Fibroblast of lung (primary cell): Measurements from ENCODE around the gene MAT2A. TPM values are rescaled to one million over a fixed set of nuclear protein-coding genes. Genes with fewer than 3 reads are reported as not detected.

ENCODE experiments used
- DNase-seq, 2 donors: peaks; one replicate each; pipeline versions ENCODE4 v3.0.0 to v3.0.0-alpha.2; 2010; ENCODE audit warnings: low read depth in 2 of 2
- H2AFZ ChIP-seq: 2 replicates; pipeline ENCODE4 v1.5.1; 2012; ENCODE audit warnings: low read length, control low read depth, inconsistent platforms
- H3K27ac ChIP-seq: 2 replicates; pipeline ENCODE4 v1.5.1; 2011; ENCODE audit warnings: low read length, control low read depth; ENCODE audit not compliant: insufficient read depth
- H3K27me3 ChIP-seq: 2 replicates; pipeline ENCODE4 v1.5.1; 2011; ENCODE audit warnings: mild to moderate bottlenecking, low read length; ENCODE audit not compliant: control insufficient read depth, insufficient read depth
- H3K36me3 ChIP-seq: 2 replicates; pipeline ENCODE4 v1.5.1; 2011; ENCODE audit warnings: low read length; ENCODE audit not compliant: control insufficient read depth, insufficient read depth
- H3K4me1 ChIP-seq: 2 replicates; pipeline ENCODE4 v1.5.1; 2011; ENCODE audit warnings: low read length; ENCODE audit not compliant: control insufficient read depth, insufficient read depth; ENCODE audit errors: extremely low read depth
- H3K4me2 ChIP-seq: 2 replicates; pipeline ENCODE4 v1.5.1; 2011; ENCODE audit warnings: low read length, control low read depth; ENCODE audit not compliant: insufficient read depth; ENCODE audit errors: extremely low read depth
- H3K4me3 ChIP-seq, 4 experiments: fragments of 200-600 bp in 1 of 4; sonication (generic) in 1 of 4; replicated peaks in 1 of 4; 2 replicates each; pipeline ENCODE4 v1.5.1; 2011 to 2016; ENCODE audit warnings: low read length in 4 of 4, low read depth in 3 of 4, mild to moderate bottlenecking in 3 of 4, control low read depth in 2 of 4, inconsistent platforms in 1 of 4, mixed read lengths in 1 of 4; ENCODE audit not compliant: insufficient read depth in 1 of 4; ENCODE audit errors: control extremely low read depth in 1 of 4
- H3K79me2 ChIP-seq: 2 replicates; pipeline ENCODE4 v1.5.1; 2012; ENCODE audit warnings: mild to moderate bottlenecking, low read length, inconsistent platforms; ENCODE audit not compliant: control insufficient read depth, insufficient read depth
- H3K9ac ChIP-seq: 2 replicates; pipeline ENCODE4 v1.5.1; 2011; ENCODE audit warnings: mild to moderate bottlenecking, low read length, control low read depth; ENCODE audit not compliant: insufficient read depth
- H3K9me3 ChIP-seq: 2 replicates; pipeline ENCODE4 v1.5.1; 2012; ENCODE audit warnings: low read depth, low read length; ENCODE audit not compliant: control insufficient read depth, insufficient read depth
- H4K20me1 ChIP-seq: 2 replicates; pipeline ENCODE4 v1.5.1; 2011; ENCODE audit warnings: low read length; ENCODE audit not compliant: control insufficient read depth, insufficient read depth; ENCODE audit errors: extremely low read depth
- CTCF ChIP-seq, 2 donors: IDR thresholded peaks in 1 of 2; conservative IDR thresholded peaks in 1 of 2; 1 replicate in 1 of 2; 2 replicates in 1 of 2; pipeline ENCODE4 v1.5.1; 2011 to 2012; ENCODE audit warnings: low read length in 2 of 2, control low read depth in 1 of 2, inconsistent platforms in 1 of 2, low read depth in 1 of 2, mild to moderate bottlenecking in 1 of 2
- EZH2 ChIP-seq: IDR thresholded peaks from 2 replicates; pipeline ENCODE4 v1.5.1; 2012; ENCODE audit warnings: low read length, control low read depth, mild to moderate bottlenecking; ENCODE audit errors: missing control alignments
- polyA plus RNA-seq, 2 donors: library from polyadenylated mRNA; depleted of rRNA in 1 of 2; stranded (reverse) in 1 of 2; unstranded in 1 of 2; fragments of >200 nt; gene quantifications; 2 replicates each; pipeline ENCODE4 v1.2.1, GENCODE V29; 2011 to 2012; ENCODE audit warnings: missing spikeins in 1 of 2
- total RNA-seq: library from RNA; depleted of rRNA; stranded (reverse); fragments of >200 nt; gene quantifications from 2 replicates; pipeline ENCODE4 v1.2.1, GENCODE V29; 2014

The MAT2A gene
- total and polyA plus RNA-seq, 2 donors (not counting 1 experiment from before 2014, with no cell fraction given): 270 to 334 TPM

GRCh38 chr2:85575739-85576138, 36.8 kb downstream of the MAT2A start:
- H3K36me3 ChIP-seq: no peaks in the 10 kb centered on the region
- no peak overlapping the region for H3K4me2 ChIP-seq
- H3K4me3 ChIP-seq: no peak overlapping the region
- peaks cover 20% of the 10 kb centered on the region for H3K4me1 ChIP-seq
- no peak for DNase-seq
- no peaks in the 10 kb centered on the region for H3K9me3 ChIP-seq
- no peaks in the 10 kb centered on the region for H3K27me3 ChIP-seq
- no peak for TF ChIP-seq EZH2
- no peak for TF ChIP-seq CTCF (conservative IDR thresholded peaks at IDR 0.05 in 1 of 2, IDR thresholded peaks at IDR 0.05 in 1 of 2; ENCODE audit: low read depth in 1 of 2, low read length in 2 of 2)
- H4K20me1 ChIP-seq: no peaks in the 10 kb centered on the region
- no peaks in the 10 kb centered on the region for H3K79me2 ChIP-seq
- H3K27ac ChIP-seq: no peak overlapping the region
- no peak overlapping the region for H3K9ac ChIP-seq
- no peak overlapping the region for H2AFZ ChIP-seq

- Histone ChIP-seq H2AFZ (no peak overlapping the region), H3K4me1 (peaks cover 20% of the 10 kb centered on the region), H3K27ac (no peak overlapping the region), H3K9ac (no peak overlapping the region), H3K9me3 (no peaks in the 10 kb centered on the region), H3K4me3 (no peak overlapping the region), H3K79me2 (no peaks in the 10 kb centered on the region), H3K27me3 (no peaks in the 10 kb centered on the region), H4K20me1 (no peaks in the 10 kb centered on the region), H3K36me3 (no peaks in the 10 kb centered on the region), H3K4me2 (no peak overlapping the region)
- no peak for DNase-seq
- no peak for TF ChIP-seq CTCF (conservative IDR thresholded peaks at IDR 0.05 in 1 of 2, IDR thresholded peaks at IDR 0.05 in 1 of 2; ENCODE audit: low read depth in 1 of 2, low read length in 2 of 2)
- no peak for TF ChIP-seq EZH2
Measured at GRCh38 chr2:85577063-85577385, 38.1 kb downstream of the MAT2A start.

GRCh38 chr2:85577386-85578242, 38.6 kb downstream of the MAT2A start, which contains the start of gene VAMP8:
VAMP8 (plus strand) TSS chr2:85577586; CDS start chr2:85577647, 61 bp downstream.
- Histone ChIP-seq H3K9ac (peak within 1 kb of the TSS; percentile 21), H3K9me3 (no peaks in the 10 kb centered on the region), H3K4me2 (peak within 1 kb of the TSS; percentile 61), H3K27ac (peak within 1 kb of the TSS; percentile 71), H3K4me3 (peak within 1 kb of the TSS in 1 of 4 experiments; percentile 27), H3K27me3 (no peaks in the 10 kb centered on the region), H3K36me3 (no peaks in the 10 kb centered on the region), H4K20me1 (no peaks in the 10 kb centered on the region), H2AFZ (peak within 1 kb of the TSS; percentile 76), H3K4me1 (peaks cover 20% of the 10 kb centered on the region), H3K79me2 (no peaks in the 10 kb centered on the region)
- DNase-seq: no peak
- no peak for TF ChIP-seq EZH2
- TF ChIP-seq CTCF (conservative IDR thresholded peaks at IDR 0.05 in 1 of 2, IDR thresholded peaks at IDR 0.05 in 1 of 2; ENCODE audit: low read depth in 1 of 2, low read length in 2 of 2): no peak
